ENCODE data around the gene TMEM121.

DNA sequence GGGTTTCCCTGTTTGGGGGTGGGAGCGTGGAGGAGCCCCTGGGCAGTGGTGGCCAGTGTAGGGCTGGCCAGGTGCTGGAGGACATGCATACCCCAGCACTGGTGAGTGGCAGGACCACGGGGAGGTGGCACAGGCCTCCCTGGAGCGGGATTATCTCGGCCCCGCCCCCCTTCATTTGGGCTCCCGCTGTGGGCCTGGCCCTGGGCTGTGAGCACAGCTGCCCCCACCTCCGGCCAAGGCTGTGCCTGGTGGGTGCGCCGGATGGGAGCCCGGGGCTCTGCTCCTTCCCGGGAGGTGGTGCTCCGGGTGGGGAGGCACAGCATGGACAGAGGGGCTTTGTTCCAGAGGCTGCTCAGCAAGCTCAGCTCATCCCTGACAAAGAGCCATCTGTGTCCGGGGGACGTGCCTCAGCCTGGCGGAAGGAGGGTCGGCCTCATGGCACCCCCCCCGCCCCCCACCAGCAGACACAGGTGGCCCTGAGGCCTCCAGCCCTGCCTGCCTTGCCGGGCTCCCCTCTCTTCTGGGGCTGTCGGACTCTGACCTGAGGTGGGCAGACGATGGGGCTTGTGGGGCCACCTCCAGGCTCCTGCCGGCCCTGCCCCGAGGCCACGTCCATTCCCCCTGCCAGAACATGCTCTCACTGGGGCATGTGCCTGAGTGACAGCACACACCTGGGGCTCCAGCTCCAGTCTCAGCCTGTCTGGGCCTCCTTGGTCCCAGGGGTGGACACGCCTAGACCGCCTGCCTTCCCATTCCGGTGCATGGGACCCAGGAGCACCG is 26.9 kb upstream of the TMEM121 start:
- no peak for TF ChIP-seq POLR2A (IDR thresholded peaks at IDR 0.05)
- TF ChIP-seq, protein P1, sequence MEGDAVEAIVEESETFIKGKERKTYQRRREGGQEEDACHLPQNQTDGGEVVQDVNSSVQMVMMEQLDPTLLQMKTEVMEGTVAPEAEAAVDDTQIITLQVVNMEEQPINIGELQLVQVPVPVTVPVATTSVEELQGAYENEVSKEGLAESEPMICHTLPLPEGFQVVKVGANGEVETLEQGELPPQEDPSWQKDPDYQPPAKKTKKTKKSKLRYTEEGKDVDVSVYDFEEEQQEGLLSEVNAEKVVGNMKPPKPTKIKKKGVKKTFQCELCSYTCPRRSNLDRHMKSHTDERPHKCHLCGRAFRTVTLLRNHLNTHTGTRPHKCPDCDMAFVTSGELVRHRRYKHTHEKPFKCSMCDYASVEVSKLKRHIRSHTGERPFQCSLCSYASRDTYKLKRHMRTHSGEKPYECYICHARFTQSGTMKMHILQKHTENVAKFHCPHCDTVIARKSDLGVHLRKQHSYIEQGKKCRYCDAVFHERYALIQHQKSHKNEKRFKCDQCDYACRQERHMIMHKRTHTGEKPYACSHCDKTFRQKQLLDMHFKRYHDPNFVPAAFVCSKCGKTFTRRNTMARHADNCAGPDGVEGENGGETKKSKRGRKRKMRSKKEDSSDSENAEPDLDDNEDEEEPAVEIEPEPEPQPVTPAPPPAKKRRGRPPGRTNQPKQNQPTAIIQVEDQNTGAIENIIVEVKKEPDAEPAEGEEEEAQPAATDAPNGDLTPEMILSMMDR (IDR thresholded peaks at IDR 0.05), result no peak
- TF ChIP-seq POLR2AphosphoS5 (IDR thresholded peaks at IDR 0.05), result no peak
- no peak for TF ChIP-seq EP300 (IDR thresholded peaks at IDR 0.05)
